HG03139 (cell line): ENCODE results near the gene ERCC1.

Experiments used
- ATAC-seq: cut with Tn5 transposase; IDR thresholded peaks from one replicate; pipeline ENCODE4 v1.9.1; 2021; ENCODE audit not compliant: unreplicated experiment

The ERCC1 gene

GRCh38 chr19:45406226-45407090, 17.3 kb downstream of the ERCC1 start, which contains the start of gene POLR1G:
Gene POLR1G, plus strand, starts transcription at chr19:45406644. Its CDS starts 53 bp downstream, at chr19:45406697.
- ATAC-seq, result peak; percentile 54

DNA sequence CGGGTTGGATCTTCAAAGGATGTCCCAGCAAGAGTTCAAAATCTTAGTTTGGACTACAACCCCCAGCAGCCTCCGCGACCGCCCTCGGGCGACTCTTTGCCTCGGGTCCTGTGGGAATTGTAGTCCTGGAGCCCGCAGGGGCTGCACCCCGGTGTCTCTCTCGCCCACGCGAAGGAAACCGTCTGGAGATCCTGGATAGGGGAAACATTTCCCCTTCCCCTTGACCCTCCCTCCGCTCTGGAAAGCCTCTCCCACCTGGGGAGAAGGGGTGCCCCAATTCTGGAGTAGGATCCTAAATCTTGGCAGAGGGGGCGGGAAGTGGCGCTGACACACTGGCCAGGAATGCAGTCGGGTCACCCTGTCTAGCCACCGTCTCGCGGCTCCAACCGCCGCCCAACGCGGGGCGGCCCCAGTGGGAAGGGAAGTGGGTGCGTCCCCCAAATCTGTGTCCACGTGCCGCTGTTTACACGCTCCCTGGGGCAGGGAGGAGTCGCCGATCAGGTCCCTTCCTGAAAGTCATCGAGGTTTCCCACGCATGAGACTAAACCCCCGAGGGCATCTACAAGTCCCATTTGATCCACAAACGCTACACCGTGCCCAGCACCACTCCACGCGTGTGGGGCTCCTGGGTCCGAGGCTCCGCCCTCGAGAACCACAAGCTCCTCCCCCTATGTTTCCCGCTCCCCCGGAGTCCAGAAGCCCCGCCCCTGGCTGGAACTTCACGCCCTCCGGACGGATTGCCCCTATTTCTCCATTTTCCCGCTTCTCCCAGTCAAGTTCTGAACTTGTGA, 18.1 kb downstream of the ERCC1 start:
- ATAC-seq, result peak; percentile 39

- ATAC-seq, result no peak
Measured at GRCh38 chr19:45404557-45405434, 18.9 kb downstream of the ERCC1 start, which contains the start of gene PPP1R13L. Gene PPP1R13L, minus strand, starts transcription at chr19:45405069. Its CDS starts 6,751 bp downstream, at chr19:45398318.

DNA sequence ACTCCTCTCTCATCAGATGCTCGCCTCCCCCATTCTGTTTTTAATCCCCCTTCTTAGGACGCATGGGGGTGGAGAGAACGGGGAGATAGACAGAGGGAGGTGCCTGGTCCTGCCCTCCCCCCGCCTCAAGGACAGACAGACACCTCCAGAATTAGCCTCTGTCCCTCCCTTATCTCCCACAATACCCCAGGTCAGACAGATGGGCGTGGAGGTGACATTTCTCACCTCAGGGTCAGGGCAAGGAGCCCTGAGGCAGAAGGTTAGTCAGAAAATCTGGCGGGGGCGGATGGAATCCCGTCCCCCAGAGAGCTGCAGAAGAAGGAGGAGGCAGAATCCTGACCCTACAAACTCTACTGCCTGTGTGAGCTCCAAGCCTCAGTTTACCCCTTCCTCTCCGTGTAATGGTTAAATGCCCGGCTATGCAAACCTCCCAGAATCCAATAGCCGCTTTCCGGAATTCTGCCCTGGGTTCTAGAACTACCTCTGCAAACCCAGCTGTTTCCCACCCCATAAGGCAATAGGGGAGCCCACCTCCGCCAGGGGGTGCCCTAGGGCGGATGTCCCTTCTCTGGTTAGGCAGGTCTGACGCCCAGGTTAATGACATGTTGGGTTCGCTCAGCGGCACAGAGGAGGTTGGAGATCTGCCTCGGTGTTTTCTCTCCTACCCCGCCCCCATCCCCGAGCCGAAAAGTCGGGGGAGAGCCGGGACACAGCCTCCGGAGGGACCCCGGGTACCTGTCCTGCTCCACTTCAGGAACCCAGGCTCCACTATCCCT, 19.7 kb downstream of the ERCC1 start:
- ATAC-seq, result no peak

GRCh38 chr19:45403272-45403671, 20.4 kb downstream of the ERCC1 start:
- no peak for ATAC-seq

DNA sequence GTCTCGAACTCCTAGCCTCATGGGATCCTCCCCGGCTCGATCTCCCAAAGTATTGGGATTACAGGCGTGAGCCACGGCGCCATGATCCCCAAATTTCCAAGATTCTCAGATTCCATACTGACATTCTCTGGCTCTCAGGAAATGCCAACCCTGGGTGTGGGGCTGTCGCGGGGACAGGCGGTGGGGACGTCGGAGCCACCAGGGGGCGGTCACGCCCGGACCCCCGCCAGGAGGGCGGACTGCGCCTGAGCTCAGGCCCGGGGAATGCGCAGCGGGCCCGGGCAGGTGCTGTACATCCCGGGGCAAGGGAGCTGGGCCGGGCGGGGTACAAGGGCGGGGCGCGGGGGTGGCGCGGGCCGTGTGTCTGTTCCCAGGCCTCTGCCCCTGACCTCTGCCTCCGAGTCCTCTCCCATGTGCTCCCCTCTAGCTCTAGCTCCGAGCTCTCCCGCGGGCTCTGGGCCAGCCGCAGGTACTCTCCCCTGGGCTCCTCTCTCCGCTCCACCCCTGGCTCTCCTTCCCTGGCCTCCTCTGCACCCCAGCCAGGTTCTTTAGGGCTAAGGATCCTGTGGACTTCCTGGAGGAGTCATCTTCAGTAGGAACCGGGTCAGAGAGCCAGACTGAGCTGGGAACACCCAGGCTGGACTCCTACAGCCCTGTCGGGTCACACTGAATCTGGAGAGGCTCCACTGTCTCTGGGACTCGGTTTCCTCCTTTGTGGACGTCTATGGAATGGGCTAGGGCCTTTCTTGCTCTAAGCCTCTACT, 21.2 kb downstream of the ERCC1 start:
- ATAC-seq, result no peak

GRCh38 chr19:45401815-45402214, 21.9 kb downstream of the ERCC1 start:
- ATAC-seq, result no peak

DNA sequence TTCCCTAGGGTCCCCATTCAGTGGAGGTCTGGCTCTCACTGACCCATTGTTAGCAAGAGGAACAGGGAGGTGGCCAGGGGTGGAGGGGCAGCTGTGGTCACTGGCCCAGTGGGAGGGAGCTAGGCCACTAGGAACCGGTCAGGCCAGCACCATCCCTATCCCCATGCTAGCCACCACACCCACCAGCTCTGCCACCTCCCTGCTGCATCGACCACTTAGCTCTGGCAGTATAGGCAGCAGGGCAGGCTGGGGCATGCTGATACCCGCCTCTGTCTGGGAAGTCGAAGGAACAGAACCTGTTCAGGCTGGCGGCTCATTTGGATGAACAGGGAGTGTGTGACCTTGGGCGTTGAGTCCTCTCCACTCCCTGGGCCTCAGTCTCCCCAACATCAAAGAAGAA, 23.5 kb downstream of the ERCC1 start:
- ATAC-seq, result no peak

DNA sequence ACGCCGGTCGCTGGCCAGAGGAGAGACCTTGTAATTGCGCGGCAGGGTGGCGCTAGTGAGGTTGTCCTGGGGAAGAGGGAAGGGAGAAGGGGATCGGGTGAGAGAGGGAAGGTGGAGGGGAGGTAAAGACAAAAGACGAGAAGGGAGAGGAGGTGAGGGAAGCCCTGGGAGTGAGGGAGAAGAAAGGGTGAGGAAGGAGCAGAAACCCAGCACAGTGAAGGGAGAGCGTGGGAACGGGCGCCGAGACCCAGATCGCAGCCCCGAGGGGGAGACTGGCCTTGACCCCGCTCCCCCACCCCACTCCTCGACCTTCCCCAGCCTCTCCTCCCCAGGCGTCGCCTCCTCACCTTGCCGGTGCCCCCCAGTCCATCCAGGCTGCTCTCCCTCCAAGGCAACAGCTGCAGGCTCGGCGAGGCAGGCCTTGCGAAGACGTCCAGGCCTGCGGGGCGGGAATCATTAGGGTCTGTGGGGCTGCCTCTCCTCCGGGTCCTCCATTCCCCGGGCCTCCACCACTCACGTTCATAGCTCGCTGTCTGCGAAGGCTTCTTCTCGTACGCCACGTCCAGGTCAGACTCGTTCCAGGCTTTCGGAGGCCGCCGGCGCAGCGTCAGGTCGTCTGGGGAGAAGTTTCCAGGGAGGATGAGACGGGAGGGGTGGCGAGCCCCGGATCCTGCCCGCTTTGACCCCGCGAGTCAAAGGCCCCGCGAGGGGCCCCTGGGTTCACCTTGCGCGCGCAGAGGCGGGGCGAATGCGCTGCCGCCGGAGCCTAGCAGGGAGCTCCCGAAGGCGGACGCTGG, 27.7 kb downstream of the ERCC1 start:
- ATAC-seq, result no peak

DNA sequence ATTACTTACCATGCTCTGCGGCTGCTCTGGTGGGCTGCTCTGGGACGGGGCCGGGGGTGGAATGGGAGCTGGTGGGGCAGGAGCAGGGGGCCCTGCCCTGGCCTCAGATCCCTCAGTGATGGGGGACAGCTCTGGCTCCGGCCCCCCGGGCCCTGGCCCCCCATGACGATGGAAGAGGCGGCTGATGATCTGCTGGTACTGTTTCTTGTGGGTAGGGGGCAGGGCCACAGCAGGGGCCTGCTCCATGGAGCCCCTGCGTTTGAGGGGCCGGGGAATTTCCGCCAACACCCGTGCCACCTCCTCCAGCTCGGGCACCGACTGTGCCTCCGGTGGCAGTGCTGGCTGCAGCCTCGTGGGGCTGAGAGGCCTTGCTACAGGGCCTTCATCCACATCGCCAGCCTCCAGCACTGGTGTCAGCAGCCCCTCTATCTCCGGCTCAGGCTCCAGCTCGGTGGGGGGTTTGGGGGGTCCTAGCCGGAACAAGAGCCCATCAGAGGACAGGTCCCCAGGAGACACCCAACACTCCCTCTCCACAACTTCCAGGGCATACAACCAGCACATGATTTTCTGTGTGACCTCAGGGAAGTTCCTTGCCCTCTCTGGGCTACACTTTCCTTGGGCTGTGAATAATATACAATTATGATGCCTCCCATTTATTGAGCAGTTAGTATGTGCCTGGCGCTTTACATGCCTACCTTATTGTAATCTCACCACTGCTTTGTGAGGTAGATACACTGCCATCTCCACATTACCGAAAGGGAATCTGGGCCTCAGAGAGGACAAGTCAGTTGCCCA, 31.6 kb downstream of the ERCC1 start:
- no peak for ATAC-seq

GRCh38 chr19:45391346-45391745, 32.4 kb downstream of the ERCC1 start:
- ATAC-seq, result no peak

DNA sequence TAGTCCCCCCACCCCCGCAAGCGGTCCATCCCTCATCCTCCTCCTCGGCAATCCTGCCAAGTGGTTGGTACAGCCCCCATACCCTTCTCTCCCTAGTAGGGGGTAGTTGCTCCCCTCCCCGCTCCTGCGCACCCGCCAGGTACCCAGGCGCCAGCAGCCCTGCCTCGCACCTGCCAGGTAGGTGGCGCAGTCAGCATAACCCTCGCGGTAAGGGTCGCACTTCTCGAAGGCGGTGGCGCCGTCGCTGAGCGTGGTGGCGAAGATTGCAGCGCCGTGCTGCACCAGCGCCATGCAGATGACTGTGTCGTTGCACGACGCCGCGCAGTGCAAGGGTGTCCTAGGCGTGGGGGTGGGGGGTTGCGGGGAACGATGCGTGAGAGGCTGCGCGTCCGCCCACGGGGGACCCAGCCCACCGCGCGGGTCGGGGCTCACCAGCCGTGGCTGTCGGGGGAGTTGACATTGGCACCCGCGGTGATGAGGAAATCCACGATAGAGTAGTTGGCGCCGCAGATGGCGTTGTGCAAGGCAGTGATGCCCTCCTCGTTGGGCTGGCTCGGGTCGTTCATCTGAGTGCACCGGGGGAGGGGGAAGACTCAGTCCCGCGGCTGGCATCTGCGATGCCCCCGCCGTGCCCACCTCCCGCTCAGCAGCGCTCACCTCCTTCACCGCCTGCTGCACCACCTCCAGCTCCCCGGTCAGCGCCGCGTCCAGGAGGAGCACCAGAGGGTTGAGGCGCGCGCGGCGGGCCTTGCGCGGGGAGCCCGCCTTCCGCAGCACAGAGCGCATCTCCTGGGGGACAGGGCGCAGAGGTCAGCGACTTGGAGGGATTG, 38.1 kb downstream of the ERCC1 start:
- ATAC-seq, result no peak

DNA sequence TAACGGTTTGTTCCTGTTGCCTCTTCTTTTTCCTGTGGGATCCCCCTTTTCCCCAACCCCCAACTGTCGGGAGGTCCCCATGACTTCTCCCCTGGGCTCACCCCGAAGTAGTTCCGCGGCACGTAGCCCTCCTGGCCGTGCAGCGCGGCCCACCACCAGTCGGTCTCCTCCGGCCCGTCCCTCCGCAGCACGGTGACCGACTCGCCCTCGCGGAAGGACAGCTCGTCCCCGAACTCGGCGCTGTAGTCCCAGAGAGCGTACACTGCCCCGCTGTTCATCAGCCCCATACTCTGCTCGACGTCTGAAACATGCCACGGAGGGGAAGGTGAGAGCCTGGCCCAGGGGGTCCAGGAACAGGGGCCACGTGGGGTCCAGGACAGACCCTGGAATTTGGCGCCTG, 41.3 kb downstream of the ERCC1 start:
- ATAC-seq, result no peak

DNA sequence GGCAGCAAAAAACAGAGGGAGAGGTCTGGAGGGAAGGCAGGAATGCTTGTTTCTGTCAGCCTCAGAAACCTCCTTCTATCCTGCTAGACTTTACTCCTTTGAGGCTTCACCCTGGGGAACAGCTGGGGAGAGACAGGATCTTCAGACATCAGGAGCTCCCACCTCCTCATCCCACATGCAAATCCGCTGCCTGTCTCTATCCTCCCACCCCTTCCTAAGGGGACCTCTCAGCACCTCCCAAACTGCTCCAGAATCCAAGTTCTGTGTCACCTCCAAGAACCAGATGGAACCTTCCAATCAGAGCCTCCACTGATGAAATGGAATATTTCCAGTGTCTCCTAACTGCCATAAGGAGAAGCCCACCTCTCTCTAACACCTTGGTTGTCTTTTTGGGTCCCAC, 43.6 kb downstream of the ERCC1 start:
- ATAC-seq, result no peak

GRCh38 chr19:45376045-45376724, 47.5 kb downstream of the ERCC1 start:
- no peak for ATAC-seq

DNA sequence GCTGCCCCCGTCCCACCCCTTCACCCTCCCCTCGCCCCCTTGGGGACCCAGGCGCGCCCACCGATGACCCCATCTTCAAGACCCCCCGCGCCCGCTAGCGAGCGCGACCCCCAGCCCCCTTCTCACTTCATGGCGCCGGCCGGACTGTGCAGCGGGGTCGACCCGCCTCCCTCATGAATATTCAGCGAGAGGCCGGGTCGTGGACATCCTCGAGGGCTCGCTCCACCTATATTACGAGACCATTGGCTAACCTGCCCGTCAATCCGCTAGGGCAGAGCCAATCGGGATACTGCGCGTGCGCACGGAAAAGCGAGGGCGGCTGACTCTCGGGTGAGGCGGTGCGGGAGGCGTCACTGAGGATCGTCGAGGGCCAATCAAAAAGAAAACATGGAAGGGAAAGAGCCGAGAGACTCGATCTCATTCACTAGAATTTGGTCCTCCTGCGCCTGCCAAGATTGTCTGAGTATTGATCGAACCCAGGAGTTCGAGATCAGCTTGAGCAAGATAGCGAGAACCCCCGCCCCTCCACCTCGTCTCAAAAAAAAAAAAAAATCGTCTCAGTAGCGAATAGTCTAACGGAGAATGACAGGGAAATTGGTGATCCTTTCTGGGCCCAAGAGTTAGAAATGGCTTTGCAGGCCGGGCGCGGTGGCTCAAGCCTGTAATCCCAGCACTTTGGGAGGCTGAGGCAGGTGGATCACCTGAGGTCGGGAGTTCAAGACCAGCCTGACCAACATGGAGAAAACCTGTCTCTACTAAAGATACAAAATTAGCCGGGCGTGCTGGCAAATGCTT, 53.1 kb downstream of the ERCC1 start, which contains the start of gene ERCC2:
ERCC2 (minus strand) TSS at position 164 of the 795 bp plus-strand sequence; CDS start at position 131, 33 bp downstream.
- ATAC-seq, result peak; percentile 93
